IPS-18c (cell line): ENCODE data around the gene ABHD12.

Experiments
- H3K4me3 ChIP-seq: 2 replicates; pipeline ENCODE4 v1.7.0; 2013; ENCODE audit warnings: low read depth, mild to moderate bottlenecking, low read length, moderate library complexity; ENCODE audit not compliant: insufficient read depth
- H3K9me3 ChIP-seq: one replicate; pipeline ENCODE4 v1.6.1; 2013; ENCODE audit warnings: mild to moderate bottlenecking, low read length, moderate library complexity; ENCODE audit not compliant: control insufficient read depth, insufficient read depth

ABHD12 gene

DNA sequence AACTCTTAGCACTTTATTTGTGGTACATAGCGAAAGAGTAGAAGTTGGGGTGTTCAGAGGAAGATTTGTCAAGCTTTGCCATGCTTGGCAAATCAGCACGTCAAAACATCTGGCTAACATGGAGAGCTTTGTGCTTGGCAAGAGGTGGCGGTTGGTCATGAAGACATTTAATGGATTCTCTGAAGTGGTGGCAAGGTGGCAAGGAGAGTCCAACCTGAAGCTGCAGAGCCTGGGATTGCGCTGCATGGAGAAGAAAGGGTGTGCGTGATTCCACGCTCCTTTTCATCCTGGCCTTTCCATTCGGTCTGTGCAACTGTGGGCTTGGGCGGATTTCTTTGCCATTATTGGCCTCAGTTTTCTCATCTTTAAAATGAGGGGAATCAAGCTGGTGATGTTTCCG is 139.6 kb downstream of the ABHD12 start:
- H3K4me3 ChIP-seq: no peak overlapping the region
- H3K9me3 ChIP-seq: no peaks in the 10 kb centered on the region

DNA sequence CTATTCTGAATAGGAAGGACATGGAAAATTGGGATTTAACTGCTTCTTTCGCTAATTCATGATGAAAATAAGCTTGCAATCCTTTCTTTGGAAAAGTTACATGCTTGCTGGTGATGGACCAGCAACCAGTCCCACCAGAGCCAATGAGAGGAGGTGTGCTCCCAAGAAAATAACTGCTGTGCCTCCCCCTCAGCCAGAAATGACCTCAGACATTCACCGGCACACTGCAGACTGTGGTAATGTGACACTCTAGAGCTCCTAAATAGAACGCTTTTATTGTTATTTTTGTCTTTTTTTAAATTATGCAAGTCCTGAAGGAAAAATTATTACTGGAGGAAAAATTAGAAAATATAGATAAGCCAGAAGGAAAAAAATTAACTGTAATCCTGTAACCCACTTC is 140.1 kb downstream of the ABHD12 start:
- H3K4me3 ChIP-seq: no peak overlapping the region
- H3K9me3 ChIP-seq: no peaks in the 10 kb centered on the region
